Neuronal stem cell (in vitro differentiated cells): ENCODE results near the gene MYO16.
"Not testable (repeated sequence)": the region's sequence is repeated elsewhere in the genome, so short reads cannot be mapped to it uniquely, and the experiment has no call there.

Experiments
- DNase-seq: peaks from one replicate; pipeline ENCODE4 v3.0.0-alpha.2; 2013; ENCODE audit warnings: low spot score
- H2AFZ ChIP-seq: one replicate; pipeline ENCODE4 v1.6.1; 2013; ENCODE audit warnings: mild to moderate bottlenecking, low read length, inconsistent platforms
- H2AK5ac ChIP-seq: 2 replicates; pipeline ENCODE4 v1.6.1; 2013; ENCODE audit warnings: low read depth, mild to moderate bottlenecking, inconsistent platforms, low read length, moderate library complexity, mixed read lengths
- H2BK120ac ChIP-seq: 2 replicates; pipeline ENCODE4 v1.6.1; 2013; ENCODE audit warnings: low read depth, mild to moderate bottlenecking, inconsistent platforms, low read length, moderate library complexity, mixed read lengths
- H2BK12ac ChIP-seq: one replicate; pipeline ENCODE4 v1.6.1; 2013; ENCODE audit warnings: low read length, inconsistent platforms
- H2BK15ac ChIP-seq: 2 replicates; pipeline ENCODE4 v1.6.1; 2013; ENCODE audit warnings: mild to moderate bottlenecking, low read length, inconsistent platforms, mixed read lengths
- H2BK5ac ChIP-seq: one replicate; pipeline ENCODE4 v1.6.1; 2013; ENCODE audit warnings: inconsistent platforms, mild to moderate bottlenecking, low read length, moderate library complexity
- H3K14ac ChIP-seq: one replicate; pipeline ENCODE4 v1.6.1; 2013; ENCODE audit warnings: low read length, inconsistent platforms
- H3K18ac ChIP-seq: 2 replicates; pipeline ENCODE4 v1.6.1; 2013; ENCODE audit warnings: low read length, inconsistent platforms
- H3K23ac ChIP-seq: 2 replicates; pipeline ENCODE4 v1.6.1; 2013; ENCODE audit warnings: low read depth, mild to moderate bottlenecking, mixed read lengths, low read length, inconsistent platforms; ENCODE audit not compliant: poor library complexity
- H3K27ac ChIP-seq: replicated peaks from 3 replicates; pipeline ENCODE4 v1.5.1; 2013; ENCODE audit warnings: low read length, inconsistent platforms
- H3K27me3 ChIP-seq, 3 experiments: 2 replicates each; pipeline ENCODE4 v1.6.1; 2013; ENCODE audit warnings: low read length in 3 of 3, mild to moderate bottlenecking in 2 of 3, inconsistent platforms in 1 of 3, low read depth in 1 of 3, mixed read lengths in 1 of 3, moderate library complexity in 1 of 3; ENCODE audit not compliant: control insufficient read depth in 3 of 3, insufficient read depth in 3 of 3
- H3K36me3 ChIP-seq, 2 donors: replicated peaks in 1 of 2; 2 replicates each; pipeline ENCODE4 v1.6.1; 2013; ENCODE audit warnings: low read length in 2 of 2; ENCODE audit not compliant: control insufficient read depth in 2 of 2, insufficient read depth in 2 of 2
- H3K4ac ChIP-seq: 2 replicates; pipeline ENCODE4 v1.6.1; 2013; ENCODE audit warnings: inconsistent platforms, mild to moderate bottlenecking, low read length, moderate library complexity
- H3K4me1 ChIP-seq, 2 donors: 1 replicate in 1 of 2; 2 replicates in 1 of 2; pipeline ENCODE4 v1.6.1; 2013; ENCODE audit warnings: low read length in 2 of 2, low read depth in 1 of 2; ENCODE audit not compliant: control insufficient read depth in 2 of 2, insufficient read depth in 1 of 2
- H3K4me2 ChIP-seq: one replicate; pipeline ENCODE4 v1.6.1; 2013; ENCODE audit warnings: mild to moderate bottlenecking, low read length, inconsistent platforms; ENCODE audit not compliant: insufficient read depth, poor library complexity, severe bottlenecking
- H3K4me3 ChIP-seq, 2 donors: 2 replicates each; pipeline ENCODE4 v1.5.1; 2013; ENCODE audit warnings: low read length in 2 of 2, mild to moderate bottlenecking in 2 of 2, inconsistent platforms in 1 of 2, moderate library complexity in 1 of 2
- H3K79me1 ChIP-seq: one replicate; pipeline ENCODE4 v1.6.1; 2013; ENCODE audit warnings: low read depth, mild to moderate bottlenecking, inconsistent platforms, low read length, moderate library complexity
- H3K9ac ChIP-seq: one replicate; pipeline ENCODE4 v1.6.1; 2013; ENCODE audit warnings: mild to moderate bottlenecking, low read depth, low read length, inconsistent platforms; ENCODE audit not compliant: poor library complexity
- H3K9me3 ChIP-seq, 2 donors: replicated peaks in 1 of 2; 2 replicates each; pipeline versions ENCODE3 to v1.6.1; 2013; ENCODE audit warnings: low read length in 2 of 2, mild to moderate bottlenecking in 2 of 2, inconsistent platforms in 1 of 2, low read depth in 1 of 2, mixed read lengths in 1 of 2, moderate library complexity in 1 of 2; ENCODE audit not compliant: control insufficient read depth in 2 of 2, insufficient read depth in 1 of 2
- H4K8ac ChIP-seq: one replicate; pipeline ENCODE4 v1.6.1; 2013; ENCODE audit warnings: low read depth, mild to moderate bottlenecking, inconsistent platforms, low read length, moderate library complexity
- H4K91ac ChIP-seq: one replicate; pipeline ENCODE4 v1.6.1; 2013; ENCODE audit warnings: low read length, low read depth, mild to moderate bottlenecking, inconsistent platforms; ENCODE audit not compliant: poor library complexity
- WGBS, 2 donors: extraction: QIAGEN DNeasy Blood & Tissue Kit; methylation state at CpG; one replicate each; pipeline ENCODE4 v1.1.7; 2013; ENCODE audit warnings: missing lambda C conversion rate in 2 of 2, mixed read lengths in 1 of 2; ENCODE audit not compliant: insufficient read length in 2 of 2, insufficient replicate concordance in 1 of 2; ENCODE audit errors: extremely low coverage in 2 of 2; 5-methylcytosine and 5-hydroxymethylcytosine counted together

The MYO16 gene

DNA sequence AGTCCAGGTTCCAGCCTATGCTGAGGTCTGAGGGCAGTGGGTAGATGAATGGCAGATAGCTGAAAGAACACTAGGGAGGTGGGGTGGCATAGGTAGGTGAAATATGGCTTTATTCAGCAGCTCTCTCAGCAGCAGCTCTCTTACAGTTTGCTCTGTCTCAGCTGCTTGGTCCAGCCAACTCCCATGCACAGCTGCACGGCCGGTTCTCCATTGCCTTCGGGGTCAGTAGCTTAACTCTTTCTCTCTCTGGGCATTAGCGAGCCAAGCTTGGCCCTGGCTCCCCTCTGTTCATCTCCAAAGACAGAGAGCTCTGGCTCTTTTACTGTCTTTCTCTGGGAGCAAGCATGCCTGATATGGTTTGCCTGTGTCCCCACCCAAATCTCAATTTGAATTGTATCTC lies 151.9 kb downstream of the MYO16 start:
- no peak overlapping the region for H2AFZ ChIP-seq
- H3K79me1 ChIP-seq, result no peaks in the 10 kb centered on the region
- H2AK5ac ChIP-seq, result no peak overlapping the region
- WGBS, 2 donors, result no CpG with 5 or more reads among the region's 4 CpGs
- H2BK120ac ChIP-seq, result no peak overlapping the region
- no peak overlapping the region for H4K8ac ChIP-seq
- H3K4me2 ChIP-seq, result no peak overlapping the region
- H3K23ac ChIP-seq, result no peak overlapping the region
- H3K14ac ChIP-seq, result no peak overlapping the region
- H2BK12ac ChIP-seq, result no peak overlapping the region
- peaks cover 0 to 7% of the 10 kb centered on the region in 2 donors for H3K9me3 ChIP-seq
- H3K4me3 ChIP-seq, result no peak overlapping the region
- H3K4ac ChIP-seq, result no peak overlapping the region
- H3K9ac ChIP-seq, result no peak overlapping the region
- no peak overlapping the region for H3K18ac ChIP-seq
- no peaks in the 10 kb centered on the region for H3K36me3 ChIP-seq
- H3K27me3 ChIP-seq, result no peaks in the 10 kb centered on the region
- H2BK15ac ChIP-seq, result no peak overlapping the region
- no peak overlapping the region for H4K91ac ChIP-seq
- no peak for DNase-seq
- H3K4me1 ChIP-seq, result peaks cover 4 to 17% of the 10 kb centered on the region in 2 donors
- no peak overlapping the region for H3K27ac ChIP-seq
- H2BK5ac ChIP-seq, result no peak overlapping the region

DNA sequence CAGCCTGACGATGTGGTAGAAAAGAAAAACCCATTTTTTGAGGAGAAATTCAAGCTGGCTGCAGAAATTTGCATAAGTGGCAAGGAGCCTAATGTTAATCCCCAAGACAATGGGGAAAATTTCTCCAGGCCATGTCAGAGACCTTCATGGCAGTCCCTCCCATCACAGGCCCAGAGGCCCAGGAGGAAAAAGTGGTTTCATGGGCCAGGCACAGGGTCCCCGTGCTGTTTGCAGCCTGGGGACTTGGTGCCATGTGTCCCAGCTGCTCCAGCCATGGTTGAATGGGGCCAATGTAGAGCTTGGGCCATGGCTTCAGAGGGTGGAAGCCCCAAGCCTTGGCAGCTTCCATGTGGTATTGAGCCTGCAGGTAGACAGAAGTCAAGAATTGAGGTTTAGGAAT lies 153.1 kb downstream of the MYO16 start:
- H3K14ac ChIP-seq, H3K18ac ChIP-seq, H2AK5ac ChIP-seq, H3K9me3 ChIP-seq, H4K8ac ChIP-seq, H3K27me3 ChIP-seq, DNase-seq, H3K36me3 ChIP-seq, H3K4ac ChIP-seq, H2BK5ac ChIP-seq, H3K9ac ChIP-seq, H4K91ac ChIP-seq, H2AFZ ChIP-seq, H2BK120ac ChIP-seq, H2BK15ac ChIP-seq, H3K23ac ChIP-seq, H3K79me1 ChIP-seq, H3K27ac ChIP-seq, H3K4me3 ChIP-seq, H2BK12ac ChIP-seq, H3K4me2 ChIP-seq: not testable (repeated sequence)
- WGBS, 2 donors, result no CpG with 5 or more reads among the region's 2 CpGs
- peaks cover 3 to 21% of the 10 kb centered on the region in 2 donors for H3K4me1 ChIP-seq

DNA sequence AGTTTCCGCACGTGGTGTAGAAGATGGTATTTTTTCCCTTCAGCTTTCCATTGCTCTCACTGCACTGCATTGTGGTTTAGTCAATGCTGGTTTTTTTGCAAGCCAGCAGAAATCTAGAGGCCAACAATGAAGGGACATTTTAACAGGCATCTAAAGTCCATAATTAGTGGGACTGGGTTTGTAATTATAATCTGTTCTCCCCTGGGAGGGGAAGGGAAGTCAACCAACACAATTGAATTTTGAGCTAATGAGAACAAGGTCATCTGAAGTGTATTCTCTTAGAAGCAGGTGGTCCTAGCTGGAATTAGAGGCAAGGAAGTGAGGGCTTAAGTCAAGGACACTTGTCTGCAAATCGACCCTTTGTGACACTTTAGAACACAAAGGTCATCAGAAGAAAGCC lies 156.4 kb downstream of the MYO16 start:
- H3K27me3 ChIP-seq, result no peaks in the 10 kb centered on the region
- no peaks in the 10 kb centered on the region for H3K79me1 ChIP-seq
- no peak overlapping the region for H3K9ac ChIP-seq
- no peaks in the 10 kb centered on the region for H3K36me3 ChIP-seq
- H3K27ac ChIP-seq, result no peak overlapping the region
- peak; percentile 4 for DNase-seq
- H3K4me2 ChIP-seq, result no peak overlapping the region
- peaks cover 0 to 7% of the 10 kb centered on the region in 2 donors for H3K9me3 ChIP-seq
- no peak overlapping the region for H4K8ac ChIP-seq
- H3K18ac ChIP-seq, result no peak overlapping the region
- no peak overlapping the region for H2BK5ac ChIP-seq
- no peak overlapping the region for H3K14ac ChIP-seq
- no peak overlapping the region for H2BK15ac ChIP-seq
- no peak overlapping the region for H3K4me3 ChIP-seq
- H2BK12ac ChIP-seq, result no peak overlapping the region
- peaks cover 3 to 14% of the 10 kb centered on the region in 2 donors for H3K4me1 ChIP-seq
- H4K91ac ChIP-seq, result no peak overlapping the region
- WGBS, 2 donors, result no CpG with 5 or more reads among the region's 3 CpGs
- H3K4ac ChIP-seq, result no peak overlapping the region
- H3K23ac ChIP-seq, result no peak overlapping the region
- no peak overlapping the region for H2BK120ac ChIP-seq
- no peak overlapping the region for H2AK5ac ChIP-seq
- no peak overlapping the region for H2AFZ ChIP-seq

DNA sequence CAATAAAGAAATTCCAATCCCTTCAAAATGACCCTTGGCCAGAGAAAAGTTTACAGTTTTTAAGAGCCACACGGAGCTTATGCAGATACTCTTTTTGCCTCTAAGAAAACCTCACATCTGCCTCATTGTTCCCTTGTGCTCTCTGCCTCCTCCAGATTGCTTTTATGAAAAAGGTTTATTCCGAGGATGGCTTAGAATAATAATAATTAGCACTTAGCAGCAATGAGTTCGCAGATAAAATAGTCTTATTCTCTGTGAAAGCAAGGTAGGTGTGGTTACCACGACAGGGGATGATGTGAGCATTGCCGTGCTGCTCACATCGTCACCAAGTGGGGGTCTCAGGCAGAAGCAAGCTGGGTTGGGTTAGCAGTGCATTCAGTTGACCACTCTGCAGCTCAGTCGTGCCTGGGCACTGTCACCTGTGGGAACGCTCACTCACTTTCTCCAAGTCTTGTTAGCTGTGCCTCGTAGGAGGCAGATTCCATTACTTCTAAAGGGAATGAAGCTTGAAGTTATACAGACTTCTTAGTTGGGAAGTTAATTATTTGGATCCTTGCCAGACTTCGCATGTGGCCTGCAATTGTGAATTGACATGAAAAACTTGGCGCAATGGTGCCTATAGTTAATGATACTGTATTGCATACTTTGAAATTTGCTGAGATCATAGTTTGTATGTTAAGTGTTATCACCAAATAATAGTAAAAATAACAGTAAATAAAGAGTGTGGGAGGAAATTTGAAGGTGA lies 157.2 kb downstream of the MYO16 start:
- H3K23ac ChIP-seq, result no peak overlapping the region
- no peak overlapping the region for H3K27ac ChIP-seq
- H2BK5ac ChIP-seq, result no peak overlapping the region
- H3K14ac ChIP-seq, result no peak overlapping the region
- H3K18ac ChIP-seq, result no peak overlapping the region
- no peak overlapping the region for H2BK120ac ChIP-seq
- H3K79me1 ChIP-seq, result no peaks in the 10 kb centered on the region
- H3K4me3 ChIP-seq, result no peak overlapping the region
- no peak overlapping the region for H2AK5ac ChIP-seq
- peaks cover 0 to 7% of the 10 kb centered on the region in 2 donors for H3K9me3 ChIP-seq
- no peak overlapping the region for H3K9ac ChIP-seq
- no peak for DNase-seq
- H3K4ac ChIP-seq, result no peak overlapping the region
- H3K4me2 ChIP-seq, result no peak overlapping the region
- H3K36me3 ChIP-seq, result no peaks in the 10 kb centered on the region
- H4K8ac ChIP-seq, result no peak overlapping the region
- H4K91ac ChIP-seq, result no peak overlapping the region
- no peak overlapping the region for H2BK12ac ChIP-seq
- H3K27me3 ChIP-seq, result no peaks in the 10 kb centered on the region
- no peak overlapping the region for H2BK15ac ChIP-seq
- no CpG with 5 or more reads among the region's 11 CpGs for WGBS, 2 donors
- peaks cover 3 to 14% of the 10 kb centered on the region in 2 donors for H3K4me1 ChIP-seq
- no peak overlapping the region for H2AFZ ChIP-seq
